PFSK-1 (cell line): ENCODE data around the gene TGFB1.

Source experiments
- FOXP2 ChIP-seq: optimal IDR thresholded peaks from 2 replicates; pipeline ENCODE3; 2011; ENCODE audit warnings: borderline replicate concordance, control low read depth, inconsistent platforms; ENCODE audit not compliant: insufficient read depth; ENCODE audit errors: extremely low read length, extremely low read depth
- POLR2AphosphoS5 ChIP-seq: IDR thresholded peaks from 2 replicates; pipeline ENCODE4 v1.6.1; 2012; ENCODE audit warnings: low read depth, mild to moderate bottlenecking, control low read depth, low read length, moderate library complexity
- SIN3A ChIP-seq: IDR thresholded peaks from 2 replicates; pipeline ENCODE4 v1.6.1; 2012; ENCODE audit warnings: mild to moderate bottlenecking, low read length, moderate library complexity, borderline replicate concordance; ENCODE audit not compliant: insufficient read depth
- TAF1 ChIP-seq: IDR thresholded peaks from 2 replicates; pipeline ENCODE4 v1.6.1; 2012; ENCODE audit warnings: low read length, control low read depth, borderline replicate concordance; ENCODE audit not compliant: insufficient read depth
- TF ChIP-seq, protein P1 (sequence below), 2 experiments: IDR thresholded peaks; 2 replicates each; pipeline versions ENCODE4 v1.6.1 to v1.8.0; 2011 to 2012; ENCODE audit warnings: low read depth in 2 of 2, low read length in 2 of 2, control low read depth in 1 of 2, inconsistent platforms in 1 of 2, mild to moderate bottlenecking in 1 of 2, moderate library complexity in 1 of 2; ENCODE audit not compliant: insufficient read depth in 1 of 2

Gene TGFB1

DNA sequence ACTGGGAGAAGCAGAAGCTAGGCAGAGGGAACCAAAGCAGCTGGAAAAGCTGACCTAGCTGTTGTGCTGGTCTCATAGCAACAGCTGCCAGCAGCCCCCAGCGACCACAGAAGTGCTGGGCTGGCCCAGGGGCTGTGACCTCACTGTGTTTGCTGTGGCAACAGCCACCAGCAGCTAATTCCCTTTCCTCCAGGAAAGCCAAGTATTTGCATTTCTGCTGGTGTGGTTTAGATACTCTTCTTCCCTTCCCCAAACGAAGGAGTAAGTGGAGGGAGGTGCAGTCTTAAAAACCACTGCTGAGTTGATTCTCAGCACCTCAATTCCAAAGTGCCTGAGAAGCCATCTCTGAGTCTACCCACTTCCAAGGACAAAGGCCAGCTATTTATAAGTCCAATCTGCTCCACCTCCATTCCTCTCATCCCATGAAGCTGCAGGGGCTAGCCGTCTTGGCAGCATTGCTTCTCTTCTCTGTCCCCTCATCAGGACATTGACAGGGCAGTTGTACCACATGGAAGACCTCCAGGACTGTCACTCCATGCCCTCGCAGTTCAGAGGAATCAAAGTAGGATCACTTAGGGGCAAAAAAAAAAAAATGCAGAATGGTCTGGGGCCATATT is 55.3 kb downstream of the TGFB1 start:
- TF ChIP-seq TAF1 (no peak), FOXP2 (no peak), POLR2AphosphoS5 (no peak), SIN3A (no peak)
- TF ChIP-seq, protein P1, sequence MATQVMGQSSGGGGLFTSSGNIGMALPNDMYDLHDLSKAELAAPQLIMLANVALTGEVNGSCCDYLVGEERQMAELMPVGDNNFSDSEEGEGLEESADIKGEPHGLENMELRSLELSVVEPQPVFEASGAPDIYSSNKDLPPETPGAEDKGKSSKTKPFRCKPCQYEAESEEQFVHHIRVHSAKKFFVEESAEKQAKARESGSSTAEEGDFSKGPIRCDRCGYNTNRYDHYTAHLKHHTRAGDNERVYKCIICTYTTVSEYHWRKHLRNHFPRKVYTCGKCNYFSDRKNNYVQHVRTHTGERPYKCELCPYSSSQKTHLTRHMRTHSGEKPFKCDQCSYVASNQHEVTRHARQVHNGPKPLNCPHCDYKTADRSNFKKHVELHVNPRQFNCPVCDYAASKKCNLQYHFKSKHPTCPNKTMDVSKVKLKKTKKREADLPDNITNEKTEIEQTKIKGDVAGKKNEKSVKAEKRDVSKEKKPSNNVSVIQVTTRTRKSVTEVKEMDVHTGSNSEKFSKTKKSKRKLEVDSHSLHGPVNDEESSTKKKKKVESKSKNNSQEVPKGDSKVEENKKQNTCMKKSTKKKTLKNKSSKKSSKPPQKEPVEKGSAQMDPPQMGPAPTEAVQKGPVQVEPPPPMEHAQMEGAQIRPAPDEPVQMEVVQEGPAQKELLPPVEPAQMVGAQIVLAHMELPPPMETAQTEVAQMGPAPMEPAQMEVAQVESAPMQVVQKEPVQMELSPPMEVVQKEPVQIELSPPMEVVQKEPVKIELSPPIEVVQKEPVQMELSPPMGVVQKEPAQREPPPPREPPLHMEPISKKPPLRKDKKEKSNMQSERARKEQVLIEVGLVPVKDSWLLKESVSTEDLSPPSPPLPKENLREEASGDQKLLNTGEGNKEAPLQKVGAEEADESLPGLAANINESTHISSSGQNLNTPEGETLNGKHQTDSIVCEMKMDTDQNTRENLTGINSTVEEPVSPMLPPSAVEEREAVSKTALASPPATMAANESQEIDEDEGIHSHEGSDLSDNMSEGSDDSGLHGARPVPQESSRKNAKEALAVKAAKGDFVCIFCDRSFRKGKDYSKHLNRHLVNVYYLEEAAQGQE (IDR thresholded peaks at IDR 0.05; ENCODE audit: insufficient read depth in 1 of 2, low read depth in 2 of 2, low read length in 2 of 2): no peak

GRCh38 chr19:41297628-41298347 is 55.9 kb downstream of the TGFB1 start:
- TF ChIP-seq POLR2AphosphoS5 (0 out of 2 replicates have a peak, but pooled peaks have one; percentile 12), TAF1 (no peak)

- TF ChIP-seq POLR2AphosphoS5: no peak
- no peak for TF ChIP-seq SIN3A
- no peak for TF ChIP-seq TAF1
Observed at GRCh38 chr19:41296433-41296871, 57.3 kb downstream of the TGFB1 start.

GRCh38 chr19:41295499-41295898 is 58.2 kb downstream of the TGFB1 start:
- TF ChIP-seq, protein P1 (IDR thresholded peaks at IDR 0.05; ENCODE audit: insufficient read depth in 1 of 2, low read depth in 2 of 2, low read length in 2 of 2): no peak
- TF ChIP-seq SIN3A: no peak
- TF ChIP-seq TAF1: no peak
- no peak for TF ChIP-seq FOXP2
- TF ChIP-seq POLR2AphosphoS5: no peak

GRCh38 chr19:41294393-41294792 is 59.3 kb downstream of the TGFB1 start:
- TF ChIP-seq FOXP2 (no peak), SIN3A (no peak), TAF1 (no peak), POLR2AphosphoS5 (no peak)
- TF ChIP-seq, protein P1 (IDR thresholded peaks at IDR 0.05; ENCODE audit: insufficient read depth in 1 of 2, low read depth in 2 of 2, low read length in 2 of 2): no peak

- TF ChIP-seq TAF1 (no peak), SIN3A (no peak), POLR2AphosphoS5 (no peak)
- TF ChIP-seq, protein P1 (IDR thresholded peaks at IDR 0.05; ENCODE audit: insufficient read depth in 1 of 2, low read depth in 2 of 2, low read length in 2 of 2): no peak
Observed at GRCh38 chr19:41288673-41289530, 64.8 kb downstream of the TGFB1 start.
